ENCODE data around the gene HLF. TPM values are rescaled to one million over a fixed set of nuclear protein-coding genes. Genes with fewer than 3 reads are reported as not detected.

The HLF gene
- total and polyA plus RNA-seq, 8 donors: 1.6 to 42.4 (median 9.6) TPM

DNA sequence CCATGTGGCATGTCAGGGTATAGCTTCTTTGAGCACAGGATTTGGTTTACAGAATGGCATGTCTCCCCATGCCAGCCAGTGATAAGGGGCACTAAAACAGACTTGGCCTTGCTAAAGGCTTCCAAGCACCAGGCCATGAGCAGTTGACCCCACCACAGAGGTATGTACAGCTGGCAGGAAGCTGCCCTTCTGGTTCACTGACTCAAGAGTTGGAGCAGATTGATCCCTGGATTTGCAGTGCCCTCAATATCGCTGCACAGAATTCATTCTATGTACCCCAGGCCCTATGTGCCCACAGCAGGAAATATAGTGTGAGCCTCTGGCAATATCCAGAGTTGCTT, 24.3 kb downstream of the HLF start:
- no peak overlapping the region for H3K4me3 ChIP-seq
- no peak for DNase-seq
- peaks cover 30 to 65% (median 45%) of the 10 kb centered on the region in 4 donors for H3K4me1 ChIP-seq
- intact Hi-C loops (cut with DNase I; ENCODE audit: low total_unique reads): no loop called here
- H3K9me3 ChIP-seq: no peaks in the 10 kb centered on the region
- no peaks in the 10 kb centered on the region for H3K36me3 ChIP-seq
- WGBS, 5 donors: 86 to 100% (median 96%) methylated on average over 1 of the region's 1 CpG
- peak overlapping the region in 1 of 5 donors; percentile 89 for H3K27ac ChIP-seq
- no peaks in the 10 kb centered on the region for H3K27me3 ChIP-seq
- no peak for TF ChIP-seq CTCF (IDR thresholded peaks at IDR 0.05)
- TF ChIP-seq POLR2AphosphoS5 (IDR thresholded peaks at IDR 0.05): no peak
- TF ChIP-seq EP300 (IDR thresholded peaks at IDR 0.05): no peak
- TF ChIP-seq POLR2A (IDR thresholded peaks at IDR 0.05): no peak

DNA sequence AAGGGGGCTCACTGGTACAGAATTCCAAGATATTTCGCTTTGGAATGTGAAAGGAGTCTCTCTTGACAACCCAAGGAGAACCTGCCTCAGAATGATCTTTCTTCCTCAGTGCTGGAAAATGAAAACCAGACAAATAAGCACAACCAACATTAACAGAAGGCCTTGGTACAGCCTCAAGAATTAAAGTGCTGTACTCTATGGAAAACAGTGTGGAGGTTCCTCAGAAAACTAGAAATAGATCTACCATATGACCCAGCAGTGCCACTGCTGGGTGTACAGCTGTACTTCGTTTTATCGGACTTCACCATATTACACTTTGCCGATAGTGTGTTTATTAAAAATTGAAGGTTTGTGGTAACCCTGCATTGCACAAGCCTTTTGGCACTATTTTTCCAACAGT, 25.2 kb downstream of the HLF start:
- Histone ChIP-seq H3K27ac (peak overlapping the region in 1 of 5 donors; percentile 25), H3K9me3 (no peaks in the 10 kb centered on the region), H3K27me3 (no peaks in the 10 kb centered on the region), H3K4me3 (no peak overlapping the region), H3K4me1 (peaks cover 25 to 62% (median 40%) of the 10 kb centered on the region in 4 donors), H3K36me3 (no peaks in the 10 kb centered on the region)
- intact Hi-C loops (cut with DNase I; ENCODE audit: low total_unique reads): no loop called here
- no peak for TF ChIP-seq POLR2AphosphoS5 (IDR thresholded peaks at IDR 0.05)
- TF ChIP-seq CTCF (IDR thresholded peaks at IDR 0.05): no peak
- TF ChIP-seq EP300 (IDR thresholded peaks at IDR 0.05): no peak
- TF ChIP-seq POLR2A (IDR thresholded peaks at IDR 0.05): no peak
- 78 to 95% (median 93%) methylated on average over 4 of the region's 4 CpGs for WGBS, 5 donors
- no peak for DNase-seq

- no peak for TF ChIP-seq POLR2A (IDR thresholded peaks at IDR 0.05)
- TF ChIP-seq EP300 (IDR thresholded peaks at IDR 0.05): no peak
- TF ChIP-seq CTCF (IDR thresholded peaks at IDR 0.05): no peak
- no peak for TF ChIP-seq POLR2AphosphoS5 (IDR thresholded peaks at IDR 0.05)
- Histone ChIP-seq H3K27me3 (no peaks in the 10 kb centered on the region), H3K36me3 (no peaks in the 10 kb centered on the region), H3K4me3 (no peak overlapping the region), H3K9me3 (no peaks in the 10 kb centered on the region), H3K4me1 (peaks cover 20 to 62% (median 36%) of the 10 kb centered on the region in 4 donors), H3K27ac (peak overlapping the region in 1 of 5 donors; percentile 25)
- no peak for DNase-seq
- intact Hi-C loops (cut with DNase I; ENCODE audit: low total_unique reads): no loop called here
- WGBS, 5 donors: 44 to 68% (median 50%) methylated on average over 5 of the region's 5 CpGs
Observed at GRCh38 chr17:55290492-55291113, 25.8 kb downstream of the HLF start.

- no peaks in the 10 kb centered on the region for H3K9me3 ChIP-seq
- intact Hi-C loops (cut with DNase I; ENCODE audit: low total_unique reads): no loop called here
- H3K27ac ChIP-seq: peak overlapping the region in 1 of 5 donors; percentile 25
- TF ChIP-seq POLR2AphosphoS5 (IDR thresholded peaks at IDR 0.05): no peak
- no peak for TF ChIP-seq POLR2A (IDR thresholded peaks at IDR 0.05)
- TF ChIP-seq EP300 (IDR thresholded peaks at IDR 0.05): no peak
- no peak for TF ChIP-seq CTCF (IDR thresholded peaks at IDR 0.05)
- H3K36me3 ChIP-seq: no peaks in the 10 kb centered on the region
- peaks cover 15 to 62% (median 34%) of the 10 kb centered on the region in 4 donors for H3K4me1 ChIP-seq
- H3K4me3 ChIP-seq: no peak overlapping the region
- no peak for DNase-seq
- no peaks in the 10 kb centered on the region for H3K27me3 ChIP-seq
- WGBS, 5 donors: 64 to 93% (median 91%) methylated on average over 1 of the region's 1 CpG
Observed at GRCh38 chr17:55291114-55291507, 26.4 kb downstream of the HLF start.

All from stomach (tissue), 9 donors.